ENCODE results near the gene RERG.

RERG gene

GRCh38 chr12:15222219-15222618, 1.0 kb upstream of the RERG start:
- no peak for DNase-seq

GRCh38 chr12:15220451-15220850, 766 bp downstream of the RERG start:
- peak; percentile 28 for DNase-seq

- DNase-seq, result no peak
Observed at GRCh38 chr12:15218794-15219193, 2.4 kb downstream of the RERG start.

- no peak for DNase-seq
Observed at GRCh38 chr12:15216036-15216889, 5.0 kb downstream of the RERG start.

- DNase-seq, result no peak
Observed at GRCh38 chr12:15214851-15215601, 6.2 kb downstream of the RERG start.

GRCh38 chr12:15212930-15213329, 8.3 kb downstream of the RERG start:
- no peak for DNase-seq

- DNase-seq, result no peak
Observed at GRCh38 chr12:15209782-15210181, 11.4 kb downstream of the RERG start.

GRCh38 chr12:15208871-15209656, 12.2 kb downstream of the RERG start:
- DNase-seq, result no peak

- no peak for DNase-seq
Observed at GRCh38 chr12:15208140-15208539, 13.1 kb downstream of the RERG start.

- DNase-seq, result no peak
Observed at GRCh38 chr12:15206831-15207389, 14.3 kb downstream of the RERG start.

GRCh38 chr12:15206338-15206737, 14.9 kb downstream of the RERG start:
- no peak for DNase-seq

- DNase-seq, result no peak
Observed at GRCh38 chr12:15205341-15206010, 15.7 kb downstream of the RERG start.

- DNase-seq, result no peak
Observed at GRCh38 chr12:15201456-15201855, 19.8 kb downstream of the RERG start.

- DNase-seq, result no peak
Observed at GRCh38 chr12:15201056-15201455, 20.2 kb downstream of the RERG start.

GRCh38 chr12:15200641-15201040, 20.6 kb downstream of the RERG start:
- DNase-seq, result no peak

GRCh38 chr12:15199930-15200329, 21.3 kb downstream of the RERG start:
- DNase-seq, result no peak

- no peak for DNase-seq
Observed at GRCh38 chr12:15196678-15197505, 24.3 kb downstream of the RERG start.

GRCh38 chr12:15196221-15196620, 25.0 kb downstream of the RERG start:
- DNase-seq, result no peak

GRCh38 chr12:15194456-15195368, 26.5 kb downstream of the RERG start:
- no peak for DNase-seq

GRCh38 chr12:15193946-15194345, 27.3 kb downstream of the RERG start:
- DNase-seq, result peak; percentile 27
